HG03196 (cell line): Measurements from ENCODE around the gene STOML1.
"Not testable (repeated sequence)": the region's sequence is repeated elsewhere in the genome, so short reads cannot be mapped to it uniquely, and the experiment has no call there.

Experiments used
- ATAC-seq: cut with Tn5 transposase; IDR thresholded peaks from one replicate; pipeline ENCODE4 v1.9.1; 2021; ENCODE audit not compliant: unreplicated experiment

Gene STOML1

DNA sequence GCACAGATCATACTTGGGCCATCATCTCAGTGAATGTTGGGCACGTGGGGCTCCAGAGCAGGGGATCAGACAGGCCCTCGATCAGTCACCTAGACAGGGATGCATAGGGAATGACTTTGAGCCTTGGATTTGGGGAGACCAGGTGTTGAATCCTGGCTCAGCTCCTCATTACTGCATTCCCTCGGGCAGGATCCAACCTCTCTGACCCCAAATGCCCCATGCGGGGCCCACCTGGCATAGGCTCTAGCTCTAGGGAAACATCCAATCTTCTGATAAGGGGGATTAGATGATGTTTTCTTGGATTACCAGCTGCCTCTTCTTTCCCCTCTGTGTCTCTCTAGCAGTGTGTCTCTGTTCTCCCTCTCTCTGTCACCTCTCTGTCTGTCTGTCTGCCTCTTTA lies 43.1 kb downstream of the STOML1 start:
- ATAC-seq: no peak

DNA sequence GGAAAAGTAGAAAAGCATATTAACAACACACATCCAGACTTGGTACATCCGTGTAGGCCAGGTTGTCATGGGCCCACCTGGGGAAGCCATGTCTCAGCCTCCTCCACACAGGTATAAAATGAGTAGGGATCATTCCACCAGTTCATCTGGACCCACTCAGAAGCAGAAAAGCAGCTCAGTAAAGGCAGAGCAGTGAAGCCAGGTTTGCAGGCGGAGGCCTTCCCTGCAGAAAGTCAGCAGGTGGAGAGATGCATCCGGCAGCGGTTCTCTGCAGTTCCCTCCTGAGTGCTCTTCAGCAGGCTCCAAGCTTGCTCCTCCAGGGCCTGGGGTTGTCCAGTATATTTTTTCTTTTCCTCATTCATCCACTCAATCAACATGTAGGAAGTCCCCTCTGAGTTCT lies 43.7 kb downstream of the STOML1 start:
- ATAC-seq: no peak

DNA sequence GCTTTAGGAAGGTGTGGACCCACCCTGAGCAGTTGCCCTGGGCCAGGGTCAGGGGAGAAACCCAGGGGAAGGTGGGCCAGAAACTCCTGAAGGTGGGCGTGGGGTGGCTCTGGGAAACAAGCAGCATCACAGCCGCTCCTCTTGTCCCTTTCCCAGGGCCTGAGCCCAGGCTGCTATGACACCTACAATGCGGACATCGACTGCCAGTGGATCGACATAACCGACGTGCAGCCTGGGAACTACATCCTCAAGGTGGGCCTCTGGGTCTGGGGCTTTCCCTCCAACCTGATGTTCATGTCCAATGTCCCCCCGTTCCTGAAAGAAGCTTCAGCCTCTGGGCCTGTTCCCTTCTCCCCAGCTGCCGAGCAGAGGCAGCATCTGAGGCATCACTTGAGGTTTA lies 44.4 kb downstream of the STOML1 start:
- ATAC-seq: no peak

DNA sequence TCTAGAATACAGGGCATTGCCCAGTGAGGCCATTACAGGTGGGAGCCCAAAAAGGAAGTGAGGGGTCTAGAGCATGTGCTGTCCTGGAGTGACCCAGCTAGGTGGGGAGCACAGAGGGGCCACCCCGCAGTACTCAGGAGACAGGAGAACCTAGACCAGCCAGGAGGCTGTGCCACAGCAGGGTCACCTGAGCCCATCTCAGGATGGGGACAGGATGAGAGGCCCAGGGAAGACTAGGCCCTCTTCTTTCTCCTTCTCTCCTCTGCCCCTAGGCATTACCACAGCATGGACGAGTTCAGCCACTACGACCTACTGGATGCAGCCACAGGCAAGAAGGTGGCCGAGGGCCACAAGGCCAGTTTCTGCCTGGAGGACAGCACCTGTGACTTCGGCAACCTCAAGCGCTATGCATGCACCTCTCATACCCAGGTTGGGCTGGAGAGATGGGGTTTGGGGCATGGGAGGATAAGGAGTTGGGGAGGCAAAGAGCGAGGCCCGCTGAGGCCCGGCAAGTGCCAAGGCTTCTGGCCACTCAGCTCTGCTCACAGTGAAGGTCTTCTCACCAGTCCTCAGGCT lies 45.2 kb downstream of the STOML1 start:
- no peak for ATAC-seq

DNA sequence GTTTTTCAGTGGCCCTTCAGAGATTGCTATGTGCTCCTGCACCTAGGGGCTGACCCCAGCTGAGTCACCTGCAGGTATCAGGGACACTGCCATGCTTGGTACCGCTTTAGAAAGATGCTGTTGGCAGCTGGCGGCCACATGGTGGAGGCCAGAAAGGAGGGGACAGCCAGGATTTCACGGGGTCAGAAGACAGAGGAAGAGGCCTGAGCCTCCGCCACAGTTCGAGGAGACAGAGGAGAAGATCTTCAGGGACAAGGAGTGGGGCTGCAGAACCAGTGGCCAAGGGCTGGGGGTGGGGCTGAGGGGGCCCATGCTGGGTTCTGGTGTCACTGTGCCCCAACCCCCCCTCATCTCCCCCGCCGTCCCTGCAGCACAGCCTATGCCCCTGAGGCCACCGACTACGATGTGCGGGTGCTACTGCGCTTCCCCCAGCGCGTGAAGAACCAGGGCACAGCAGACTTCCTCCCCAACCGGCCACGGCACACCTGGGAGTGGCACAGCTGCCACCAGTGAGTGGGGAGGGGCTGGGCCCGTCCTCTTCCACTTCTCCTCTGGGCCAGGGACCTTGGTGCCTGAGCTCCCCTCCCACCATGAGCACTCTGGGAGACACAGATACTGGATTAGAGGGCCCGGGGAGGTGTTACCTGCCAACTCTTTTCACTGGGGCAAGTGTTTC lies 45.9 kb downstream of the STOML1 start:
- ATAC-seq: no peak

DNA sequence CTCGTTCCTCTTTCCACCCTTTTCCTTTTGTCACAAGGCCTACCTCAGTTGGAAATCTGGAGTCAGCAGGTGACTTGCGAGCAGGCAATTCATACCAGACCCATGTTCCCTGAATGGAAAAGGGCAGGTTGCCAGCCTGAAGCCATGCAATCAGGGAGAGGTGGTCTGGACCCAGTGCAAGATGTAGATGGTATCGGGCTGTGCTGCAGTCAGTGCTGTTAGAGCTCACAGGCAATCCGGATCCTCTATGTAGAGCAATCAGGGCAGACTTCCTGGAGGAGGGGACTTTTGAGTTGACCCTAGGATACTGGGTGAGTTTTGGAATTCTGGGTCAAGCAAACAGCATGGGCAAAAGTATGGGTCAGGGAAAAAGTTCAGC lies 47.0 kb downstream of the STOML1 start:
- ATAC-seq: no peak

DNA sequence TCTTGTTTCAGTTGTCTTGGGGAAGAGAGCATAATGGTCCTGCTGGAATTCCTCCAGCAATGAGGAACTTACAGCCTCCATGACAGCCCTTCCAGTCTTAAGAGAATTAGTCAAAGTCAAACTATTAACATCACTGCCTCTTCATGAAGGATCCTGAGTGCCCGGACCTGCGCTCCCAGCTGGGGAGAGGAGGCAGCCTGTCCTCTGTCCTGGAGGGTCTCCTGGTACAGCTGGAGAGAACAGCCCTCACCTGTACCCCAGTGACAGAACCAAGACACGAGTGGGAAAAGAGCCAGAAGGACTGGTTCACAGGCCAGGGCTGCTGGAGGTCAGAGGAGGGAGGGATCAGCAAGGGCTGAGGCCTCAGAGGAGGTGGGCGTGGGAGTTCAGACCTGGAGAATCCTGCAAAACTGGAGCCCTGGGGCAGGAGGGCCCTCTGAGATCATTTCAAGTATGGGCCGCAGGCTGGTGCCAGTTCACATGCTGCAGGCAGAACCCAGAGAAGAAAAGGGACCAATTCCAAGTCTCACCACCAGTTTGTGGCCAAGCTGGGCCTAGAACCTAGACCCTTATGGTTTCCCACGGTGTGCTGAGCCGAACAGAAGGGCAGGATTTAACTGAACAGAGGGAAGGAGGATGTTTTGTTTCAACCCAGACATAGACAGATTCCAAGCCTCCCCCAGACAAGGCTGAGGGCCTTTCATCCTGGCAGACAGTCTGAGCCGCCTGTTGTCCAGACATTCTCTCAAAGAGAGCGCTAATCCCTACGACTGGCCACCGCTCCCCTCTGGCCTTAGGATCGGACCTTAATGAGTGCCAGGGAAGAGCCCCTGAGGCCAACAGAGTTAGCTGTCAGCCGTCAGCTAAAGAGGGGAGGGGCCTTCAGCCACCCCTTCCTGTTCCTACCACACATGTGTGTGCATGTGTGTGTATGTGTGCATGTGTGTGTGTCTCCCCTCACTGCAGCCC lies 47.6 kb downstream of the STOML1 start:
- ATAC-seq: no peak

DNA sequence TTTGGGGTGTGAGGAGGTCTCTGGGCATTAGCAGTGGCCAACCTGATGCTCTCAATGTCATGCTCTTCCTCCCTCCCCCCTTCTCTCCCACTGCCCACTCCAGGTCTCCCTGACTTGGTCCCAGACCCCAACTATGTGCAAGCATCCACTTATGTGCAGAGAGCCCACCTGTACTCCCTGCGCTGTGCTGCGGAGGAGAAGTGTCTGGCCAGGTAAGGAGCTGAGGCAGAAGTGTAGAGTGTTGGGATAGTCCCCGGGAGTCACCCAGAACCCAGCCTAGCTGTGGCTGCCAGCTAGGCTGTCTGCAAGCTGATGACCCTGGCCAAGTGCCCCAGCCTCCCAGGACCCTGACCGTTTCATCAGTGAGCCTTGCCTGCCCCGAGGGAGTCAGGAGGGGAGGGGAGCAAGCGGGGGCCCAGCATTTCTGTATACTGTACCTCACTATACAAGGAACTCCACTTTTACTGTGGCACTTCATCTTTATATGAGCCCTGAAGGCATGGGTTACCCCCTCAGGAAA lies 49.3 kb downstream of the STOML1 start:
- no peak for ATAC-seq

DNA sequence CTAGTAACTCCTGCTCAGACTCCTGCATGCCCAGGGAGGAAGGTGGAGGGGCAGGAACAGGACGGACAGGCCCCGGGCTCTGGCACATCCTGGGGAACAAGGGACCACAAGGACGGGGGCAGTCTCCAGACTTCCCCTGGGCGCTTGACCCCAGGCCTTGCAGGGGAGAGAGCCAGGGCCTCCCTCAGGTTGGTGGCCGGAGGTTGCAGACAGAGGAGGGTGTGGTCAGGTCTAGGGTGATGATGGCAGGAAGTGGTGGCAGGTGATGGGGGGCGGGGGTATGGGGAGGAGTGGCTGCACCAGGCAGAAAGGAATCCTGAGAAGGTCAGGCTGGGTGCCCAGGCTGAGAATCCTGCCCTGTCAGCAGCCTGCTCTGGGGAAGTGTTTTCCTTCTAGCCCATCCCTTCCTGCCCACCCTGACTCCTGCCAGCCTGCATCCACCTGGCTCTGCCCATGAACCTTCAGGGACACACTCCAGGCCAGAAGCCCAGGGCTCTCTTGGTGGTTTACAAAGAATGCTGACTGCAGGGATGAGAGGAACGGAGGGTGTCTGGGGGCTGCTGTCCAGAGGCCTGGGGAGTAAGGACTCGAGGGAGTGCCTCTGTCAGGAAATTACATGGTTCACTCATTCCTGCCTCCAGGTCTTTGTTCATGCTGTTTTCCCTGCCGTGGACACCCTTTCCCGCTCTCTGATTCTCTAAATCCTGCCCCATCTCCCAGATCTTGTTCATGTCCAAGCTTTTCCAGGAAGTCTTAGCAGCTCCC lies 50.0 kb downstream of the STOML1 start:
- ATAC-seq: no peak

DNA sequence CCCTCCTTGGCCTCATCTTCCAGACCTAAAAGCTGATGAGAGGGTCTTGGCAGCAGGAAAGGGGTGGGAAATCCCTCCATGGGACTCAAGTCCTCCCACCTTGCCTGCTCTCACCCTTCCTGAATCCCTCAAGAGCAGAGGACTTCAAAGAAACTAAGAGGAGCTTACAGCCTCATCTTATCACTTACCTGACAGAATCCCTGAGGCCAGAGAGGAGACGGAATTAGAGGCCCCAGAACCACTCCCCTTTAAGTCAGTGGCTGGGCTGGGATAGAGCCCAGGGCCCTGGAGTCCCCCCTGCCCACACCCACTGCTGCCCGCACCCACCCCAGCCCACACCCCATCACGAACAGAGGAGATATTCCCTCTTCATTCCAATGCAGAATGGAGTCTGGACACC lies 50.6 kb downstream of the STOML1 start:
- no peak for ATAC-seq

DNA sequence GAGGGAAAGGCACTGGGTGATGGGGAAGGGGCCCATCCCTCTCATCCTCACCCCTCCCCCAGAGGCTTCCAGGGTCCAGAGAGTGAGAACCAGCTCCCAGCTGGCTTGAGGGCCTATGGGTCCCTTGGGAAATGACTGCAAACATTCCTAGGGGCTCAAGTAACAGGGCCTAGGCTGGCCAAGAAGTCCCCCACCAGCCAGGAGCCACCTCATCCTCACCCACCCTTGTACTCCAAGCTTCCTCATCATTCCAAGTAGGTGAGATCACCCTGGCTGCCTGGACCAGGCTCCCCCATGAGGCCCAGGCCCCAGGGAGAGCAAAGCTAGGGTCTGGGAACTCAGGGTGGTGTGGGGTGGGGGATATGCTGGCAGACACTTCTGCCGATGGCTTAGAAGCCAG lies 51.1 kb downstream of the STOML1 start:
- no peak for ATAC-seq

DNA sequence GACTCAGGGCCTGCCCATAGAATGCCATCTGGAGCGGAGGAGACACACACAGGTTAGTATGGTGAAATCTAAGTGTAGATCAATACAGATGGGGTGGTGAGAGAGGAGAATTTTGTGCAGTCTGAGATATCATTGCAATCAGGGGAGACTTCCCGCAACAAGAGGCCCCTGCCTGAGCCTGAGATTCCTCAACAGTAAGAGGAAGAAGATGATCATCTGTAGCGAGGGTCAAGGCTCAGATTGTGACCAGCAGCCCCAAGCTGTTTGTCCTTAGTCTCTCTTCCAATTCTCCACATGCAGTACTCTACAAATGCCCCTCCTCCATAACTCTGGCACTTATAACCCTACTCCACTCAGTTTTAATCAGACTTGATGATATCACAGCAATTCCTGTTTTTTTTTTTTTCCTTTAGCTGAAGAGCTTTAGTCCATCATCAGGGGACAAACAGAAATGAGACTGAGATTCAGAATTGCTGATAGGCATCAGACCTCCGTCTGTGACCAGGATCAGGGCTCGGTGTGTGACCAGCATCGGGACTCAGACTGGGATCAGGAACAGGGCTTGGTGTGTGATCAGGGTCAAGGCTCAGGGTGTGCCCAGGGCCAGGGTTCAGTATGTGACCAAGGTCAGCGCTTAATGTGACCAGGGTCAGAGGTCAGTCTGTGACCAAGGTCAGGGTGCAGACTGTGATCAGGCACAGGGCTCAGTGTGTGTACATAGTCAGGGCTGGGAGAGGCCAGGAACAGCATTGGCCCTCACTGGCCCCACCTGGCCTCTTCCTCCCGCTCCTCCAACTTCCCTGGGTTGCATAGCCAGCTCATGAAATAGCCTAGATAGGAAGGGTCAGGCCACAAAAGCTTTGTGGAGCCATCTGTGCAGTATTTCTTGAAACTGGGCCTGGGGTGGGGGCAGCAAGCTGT lies 51.8 kb downstream of the STOML1 start:
- no peak for ATAC-seq

DNA sequence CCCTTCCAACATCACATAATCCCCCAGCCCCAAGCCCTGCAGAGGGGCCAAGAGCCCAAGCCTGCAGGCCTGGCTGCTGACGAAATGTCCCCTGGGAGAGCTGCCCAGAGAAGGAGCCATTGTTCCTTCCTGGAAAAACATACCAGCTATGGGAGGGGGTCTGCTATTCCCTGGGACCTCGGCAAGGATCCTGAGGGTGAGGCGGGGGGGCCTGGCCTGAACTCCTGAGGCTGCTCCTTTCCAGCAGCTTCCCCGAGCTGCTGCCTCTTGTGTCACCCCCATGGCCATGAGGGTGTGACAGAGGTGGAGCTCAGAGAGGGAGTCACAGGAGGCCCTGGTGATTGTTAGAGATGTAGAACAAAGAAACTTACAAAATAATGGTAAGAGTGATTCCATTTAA lies 53.0 kb downstream of the STOML1 start:
- no peak for ATAC-seq

DNA sequence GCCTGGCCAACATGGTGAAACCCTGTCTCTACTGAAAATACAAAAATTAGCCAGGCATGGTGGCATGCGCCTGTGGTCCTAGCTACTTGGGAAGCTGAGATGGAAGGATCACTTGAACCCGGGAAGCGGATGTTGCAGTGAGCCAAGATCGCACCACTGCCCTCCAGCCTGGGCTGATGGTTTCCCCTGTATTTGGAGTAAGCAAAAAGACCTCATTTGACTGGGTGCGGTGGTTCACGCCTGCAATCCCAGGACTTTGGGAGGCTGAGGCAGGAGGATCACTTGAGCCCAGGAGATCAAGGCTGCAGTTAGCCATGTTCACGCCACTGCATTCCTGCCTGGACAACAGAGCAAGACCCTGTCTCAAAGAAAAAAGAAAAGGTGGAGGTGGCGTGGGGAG lies 53.6 kb downstream of the STOML1 start:
- ATAC-seq: not testable (repeated sequence)

DNA sequence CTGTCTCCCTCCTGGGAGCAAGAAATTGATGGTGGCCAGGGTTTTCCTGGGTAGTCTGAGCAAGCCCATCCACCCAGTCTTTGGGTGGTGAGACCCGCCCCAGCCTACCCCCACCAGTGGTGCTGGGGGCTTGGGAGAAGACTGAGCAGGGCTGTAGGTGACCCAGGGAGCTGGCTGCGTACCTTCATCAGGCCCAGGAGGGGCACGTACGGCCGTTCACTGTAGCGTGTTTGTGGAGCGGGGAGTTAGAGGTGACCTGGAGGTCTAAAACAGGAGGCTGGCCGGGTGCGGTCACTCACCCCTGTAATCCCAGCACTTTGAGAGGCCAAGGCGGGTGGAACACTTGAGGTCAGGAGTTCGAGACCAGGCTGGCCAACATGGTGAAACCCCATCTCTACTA lies 54.4 kb downstream of the STOML1 start:
- ATAC-seq: no peak

DNA sequence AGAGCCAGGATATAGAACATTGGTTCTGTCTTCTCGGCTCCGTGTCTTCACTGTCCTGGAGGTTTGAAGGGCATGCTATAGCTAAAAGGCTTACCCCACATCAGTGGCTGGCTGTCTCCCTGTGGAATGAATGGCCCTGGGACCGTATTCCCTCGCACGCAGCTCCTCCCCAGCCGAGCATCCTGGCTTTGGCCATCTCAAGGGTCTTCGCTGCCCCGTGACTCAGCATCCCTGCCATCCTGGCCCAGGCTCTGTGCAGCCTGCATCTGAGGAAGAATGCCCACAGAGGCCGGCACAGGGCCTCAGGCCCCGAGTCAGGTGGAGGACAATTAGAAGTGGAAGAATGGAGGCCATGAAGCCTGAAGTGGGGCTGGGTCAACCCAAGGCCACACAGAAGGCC lies 54.8 kb downstream of the STOML1 start:
- ATAC-seq: no peak

DNA sequence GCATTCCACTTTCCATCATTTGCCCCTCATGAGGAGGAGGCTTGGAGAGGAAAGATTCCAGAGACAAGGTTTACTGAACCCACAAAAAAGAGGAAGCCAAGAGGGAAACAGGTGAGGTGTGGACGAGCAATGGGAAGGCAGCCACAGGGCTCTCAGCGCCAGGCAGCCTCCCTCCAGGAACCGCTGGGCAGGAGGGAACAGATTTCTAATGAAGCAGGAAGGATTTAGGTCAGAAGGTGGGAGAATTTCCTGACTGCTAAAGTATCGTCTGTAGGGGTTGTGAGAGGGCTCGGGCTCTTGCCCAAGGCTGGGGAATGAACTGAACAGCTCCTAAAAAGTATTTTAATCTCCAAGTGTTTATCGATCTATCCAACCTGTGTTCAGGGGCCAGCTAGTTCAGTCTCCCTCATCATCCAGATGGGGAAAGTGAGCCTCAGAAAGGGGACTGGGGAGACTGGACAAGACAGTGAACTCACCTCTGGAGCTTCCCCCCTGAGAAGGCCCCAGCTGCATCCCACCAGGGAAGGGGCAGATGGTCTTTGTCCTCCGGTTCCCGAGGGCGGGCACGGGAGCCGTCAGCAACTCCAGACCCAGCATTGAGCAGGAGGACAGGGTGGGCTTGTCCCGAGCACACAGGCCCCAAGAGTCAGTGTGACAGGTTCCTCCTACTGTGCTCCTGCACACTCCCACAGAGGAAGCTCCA lies 55.4 kb downstream of the STOML1 start:
- ATAC-seq: no peak

DNA sequence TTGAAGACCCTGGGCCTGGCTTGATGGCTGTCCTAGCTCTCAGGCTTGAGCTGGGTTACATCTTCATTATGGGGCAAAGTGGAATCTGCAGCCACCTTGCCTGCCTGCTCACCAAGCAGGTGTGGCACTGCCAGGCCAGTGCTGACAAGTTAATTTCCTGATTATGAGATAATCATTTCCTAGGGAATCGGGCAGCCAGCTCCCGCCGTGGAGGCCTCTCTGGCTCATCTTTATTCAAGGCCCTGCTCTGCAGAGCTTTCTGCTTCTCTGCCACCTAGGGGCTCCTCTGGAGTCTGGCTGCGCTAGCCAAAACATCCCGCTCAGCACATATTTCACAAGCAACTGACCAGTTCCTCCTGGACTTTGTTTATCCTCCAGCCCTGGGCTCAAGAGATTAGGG lies 55.9 kb downstream of the STOML1 start:
- no peak for ATAC-seq

DNA sequence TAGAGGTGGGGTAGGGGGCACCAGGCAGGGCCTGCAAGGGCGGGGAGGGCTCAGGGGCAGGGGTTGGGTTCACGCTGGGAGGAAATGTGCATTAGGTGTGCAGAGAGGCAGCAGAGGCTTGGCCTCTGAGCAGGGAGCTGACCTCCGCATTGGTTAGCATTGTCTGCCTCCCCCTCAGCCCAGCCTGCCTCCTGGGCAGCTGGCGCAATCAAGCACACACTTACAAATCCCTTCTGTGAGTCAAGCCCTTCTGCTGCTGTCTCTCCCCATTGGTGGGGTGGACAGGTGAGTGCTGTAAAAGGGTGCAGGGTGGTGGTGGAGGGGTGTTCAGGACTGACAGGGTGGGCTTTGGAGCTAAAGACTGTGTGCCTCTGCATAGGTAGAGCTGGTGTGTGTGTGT lies 56.5 kb downstream of the STOML1 start:
- ATAC-seq: no peak
